ENCODE data around the gene SESN1.
"Not testable (repeated sequence)": the region's sequence is repeated elsewhere in the genome, so short reads cannot be mapped to it uniquely, and the experiment has no call there.

The SESN1 gene

GRCh38 chr6:109094416-109095035 lies at the start of gene SESN1:
SESN1 (minus strand) TSS chr6:109094846; CDS start chr6:109094073, 773 bp downstream.
- peak; percentile 80 for DNase-seq (ENCODE audit: low spot score)

GRCh38 chr6:109143191-109143590 lies 48.5 kb upstream of the SESN1 start:
- DNase-seq (ENCODE audit: low spot score), result no peak

- DNase-seq (ENCODE audit: low spot score), result not testable (repeated sequence)
Measured at GRCh38 chr6:109142067-109142466, 47.4 kb upstream of the SESN1 start.

GRCh38 chr6:109139109-109139508 lies 44.5 kb upstream of the SESN1 start:
- DNase-seq (ENCODE audit: low spot score), result no peak

- not testable (repeated sequence) for DNase-seq (ENCODE audit: low spot score)
Measured at GRCh38 chr6:109136530-109136929, 41.9 kb upstream of the SESN1 start.

- not testable (repeated sequence) for DNase-seq (ENCODE audit: low spot score)
Measured at GRCh38 chr6:109136039-109136438, 41.4 kb upstream of the SESN1 start.

GRCh38 chr6:109135600-109135999 lies 41.0 kb upstream of the SESN1 start:
- DNase-seq (ENCODE audit: low spot score), result not testable (repeated sequence)

- no peak for DNase-seq (ENCODE audit: low spot score)
Measured at GRCh38 chr6:109130065-109130464, 35.4 kb upstream of the SESN1 start.

GRCh38 chr6:109125504-109125903 lies 30.9 kb upstream of the SESN1 start:
- no peak for DNase-seq (ENCODE audit: low spot score)

- DNase-seq (ENCODE audit: low spot score), result no peak
Measured at GRCh38 chr6:109124219-109124618, 29.6 kb upstream of the SESN1 start.

GRCh38 chr6:109121411-109121810 lies 26.8 kb upstream of the SESN1 start:
- no peak for DNase-seq (ENCODE audit: low spot score)

GRCh38 chr6:109118871-109119354 lies 24.3 kb upstream of the SESN1 start:
- DNase-seq (ENCODE audit: low spot score), result no peak

- no peak for DNase-seq (ENCODE audit: low spot score)
Measured at GRCh38 chr6:109118337-109118736, 23.7 kb upstream of the SESN1 start.

GRCh38 chr6:109117346-109118035 lies 22.8 kb upstream of the SESN1 start:
- DNase-seq (ENCODE audit: low spot score), result peak; percentile 37

GRCh38 chr6:109112663-109113062 lies 18.0 kb upstream of the SESN1 start:
- DNase-seq (ENCODE audit: low spot score), result not testable (repeated sequence)

- not testable (repeated sequence) for DNase-seq (ENCODE audit: low spot score)
Measured at GRCh38 chr6:109109663-109110062, 15.0 kb upstream of the SESN1 start.

GRCh38 chr6:109105681-109106080 lies 11.0 kb upstream of the SESN1 start:
- DNase-seq (ENCODE audit: low spot score), result no peak

GRCh38 chr6:109104512-109104911 lies 9.9 kb upstream of the SESN1 start:
- no peak for DNase-seq (ENCODE audit: low spot score)

GRCh38 chr6:109103942-109104341 lies 9.3 kb upstream of the SESN1 start:
- no peak for DNase-seq (ENCODE audit: low spot score)

GRCh38 chr6:109102762-109103161 lies 8.1 kb upstream of the SESN1 start:
- no peak for DNase-seq (ENCODE audit: low spot score)

GRCh38 chr6:109097661-109098060 lies 3.0 kb upstream of the SESN1 start:
- no peak for DNase-seq (ENCODE audit: low spot score)

GRCh38 chr6:109096208-109096607 lies 1.6 kb upstream of the SESN1 start:
- DNase-seq (ENCODE audit: low spot score), result no peak

GRCh38 chr6:109095835-109096084 lies 1.1 kb upstream of the SESN1 start:
- no peak for DNase-seq (ENCODE audit: low spot score)
